ENCODE results near the gene POTEI. TPM values are rescaled to one million over a fixed set of nuclear protein-coding genes. Genes with fewer than 3 reads are reported as not detected.
"Not testable (repeated sequence)": the region's sequence is repeated elsewhere in the genome, so short reads cannot be mapped to it uniquely, and the experiment has no call there.

POTEI gene
- under 1 TPM in 1 of 2 donors, not detected in 1; under 0.01 TPM for total RNA-seq

- ATAC-seq; H3K4me3 ChIP-seq; H3K9me3 ChIP-seq; H3K27me3 ChIP-seq; DNase-seq; H3K36me3 ChIP-seq (replicated peaks in 1 of 2; ENCODE audit: insufficient read depth in 1 of 2, low read depth in 2 of 2); intact Hi-C loops (cut with DNase I); H3K4me1 ChIP-seq; H3K27ac ChIP-seq: not testable (repeated sequence)
- no CpG with 5 or more reads among the region's 13 CpGs for WGBS, 2 donors
Observed at GRCh38 chr2:130509228-130509627, at the start of gene POTEI. Gene POTEI (minus strand): TSS chr2:130509328. CDS start chr2:130509235, 93 bp downstream.

GRCh38 chr2:130556441-130556840, 47.3 kb upstream of the POTEI start:
- no CpG with 5 or more reads among the region's 8 CpGs for WGBS, 2 donors
- H3K27me3 ChIP-seq; intact Hi-C loops (cut with DNase I); H3K36me3 ChIP-seq (replicated peaks in 1 of 2; ENCODE audit: insufficient read depth in 1 of 2, low read depth in 2 of 2); DNase-seq; H3K9me3 ChIP-seq; H3K4me1 ChIP-seq; H3K4me3 ChIP-seq; ATAC-seq; H3K27ac ChIP-seq: not testable (repeated sequence)

- DNase-seq; intact Hi-C loops (cut with DNase I); H3K4me3 ChIP-seq; H3K36me3 ChIP-seq (replicated peaks in 1 of 2; ENCODE audit: insufficient read depth in 1 of 2, low read depth in 2 of 2); H3K4me1 ChIP-seq; H3K9me3 ChIP-seq; H3K27me3 ChIP-seq; ATAC-seq; H3K27ac ChIP-seq: not testable (repeated sequence)
- WGBS, 2 donors, result no CpG with 5 or more reads among the region's 4 CpGs
Observed at GRCh38 chr2:130554178-130554577, 45.0 kb upstream of the POTEI start.

- H3K27ac ChIP-seq; DNase-seq; H3K36me3 ChIP-seq (replicated peaks in 1 of 2; ENCODE audit: insufficient read depth in 1 of 2, low read depth in 2 of 2); intact Hi-C loops (cut with DNase I); H3K27me3 ChIP-seq; H3K4me3 ChIP-seq; H3K4me1 ChIP-seq; ATAC-seq; H3K9me3 ChIP-seq: not testable (repeated sequence)
- WGBS, 2 donors, result no CpG with 5 or more reads among the region's 27 CpGs
Observed at GRCh38 chr2:130549475-130549874, 40.3 kb upstream of the POTEI start.

GRCh38 chr2:130548418-130548817, 39.3 kb upstream of the POTEI start:
- no CpG with 5 or more reads among the region's 3 CpGs for WGBS, 2 donors
- H3K36me3 ChIP-seq (replicated peaks in 1 of 2; ENCODE audit: insufficient read depth in 1 of 2, low read depth in 2 of 2); intact Hi-C loops (cut with DNase I); ATAC-seq; H3K4me1 ChIP-seq; H3K27ac ChIP-seq; H3K4me3 ChIP-seq; H3K27me3 ChIP-seq; DNase-seq; H3K9me3 ChIP-seq: not testable (repeated sequence)

- H3K27me3 ChIP-seq; DNase-seq; H3K4me1 ChIP-seq; ATAC-seq; H3K4me3 ChIP-seq; intact Hi-C loops (cut with DNase I); H3K9me3 ChIP-seq; H3K27ac ChIP-seq; H3K36me3 ChIP-seq (replicated peaks in 1 of 2; ENCODE audit: insufficient read depth in 1 of 2, low read depth in 2 of 2): not testable (repeated sequence)
- no CpG with 5 or more reads among the region's 5 CpGs for WGBS, 2 donors
Observed at GRCh38 chr2:130544978-130545377, 35.9 kb upstream of the POTEI start.

- ATAC-seq; H3K27me3 ChIP-seq; DNase-seq; H3K9me3 ChIP-seq; H3K36me3 ChIP-seq (replicated peaks in 1 of 2; ENCODE audit: insufficient read depth in 1 of 2, low read depth in 2 of 2); intact Hi-C loops (cut with DNase I); H3K27ac ChIP-seq; H3K4me1 ChIP-seq; H3K4me3 ChIP-seq: not testable (repeated sequence)
- no CpG with 5 or more reads among the region's 12 CpGs for WGBS, 2 donors
Observed at GRCh38 chr2:130543785-130544528, 34.8 kb upstream of the POTEI start.

- H3K27me3 ChIP-seq; ATAC-seq; H3K9me3 ChIP-seq; H3K4me1 ChIP-seq; H3K4me3 ChIP-seq; DNase-seq; H3K36me3 ChIP-seq (replicated peaks in 1 of 2; ENCODE audit: insufficient read depth in 1 of 2, low read depth in 2 of 2); intact Hi-C loops (cut with DNase I); H3K27ac ChIP-seq: not testable (repeated sequence)
- WGBS, 2 donors, result no CpG with 5 or more reads among the region's 4 CpGs
Observed at GRCh38 chr2:130542789-130543188, 33.7 kb upstream of the POTEI start.

- H3K4me1 ChIP-seq; H3K36me3 ChIP-seq (replicated peaks in 1 of 2; ENCODE audit: insufficient read depth in 1 of 2, low read depth in 2 of 2); intact Hi-C loops (cut with DNase I); DNase-seq; H3K9me3 ChIP-seq; H3K27me3 ChIP-seq; H3K27ac ChIP-seq; H3K4me3 ChIP-seq; ATAC-seq: not testable (repeated sequence)
- WGBS, 2 donors, result no CpG with 5 or more reads among the region's 9 CpGs
Observed at GRCh38 chr2:130538271-130538670, 29.1 kb upstream of the POTEI start.

- H3K4me1 ChIP-seq; H3K27me3 ChIP-seq; DNase-seq; H3K27ac ChIP-seq; intact Hi-C loops (cut with DNase I); H3K36me3 ChIP-seq (replicated peaks in 1 of 2; ENCODE audit: insufficient read depth in 1 of 2, low read depth in 2 of 2); H3K9me3 ChIP-seq; ATAC-seq; H3K4me3 ChIP-seq: not testable (repeated sequence)
- WGBS, 2 donors, result no CpG with 5 or more reads among the region's 7 CpGs
Observed at GRCh38 chr2:130536654-130537053, 27.5 kb upstream of the POTEI start.

GRCh38 chr2:130531672-130532071, 22.5 kb upstream of the POTEI start:
- H3K36me3 ChIP-seq (replicated peaks in 1 of 2; ENCODE audit: insufficient read depth in 1 of 2, low read depth in 2 of 2); ATAC-seq; H3K4me1 ChIP-seq; H3K27me3 ChIP-seq; H3K27ac ChIP-seq; H3K4me3 ChIP-seq; H3K9me3 ChIP-seq; DNase-seq; intact Hi-C loops (cut with DNase I): not testable (repeated sequence)
- WGBS, 2 donors, result no CpG with 5 or more reads among the region's 9 CpGs

GRCh38 chr2:130531225-130531624, 22.1 kb upstream of the POTEI start:
- WGBS, 2 donors, result no CpG with 5 or more reads among the region's 5 CpGs
- intact Hi-C loops (cut with DNase I), result not testable (repeated sequence)

More at GRCh38 chr2:130531225-130531624, 22.1 kb upstream of the POTEI start:
- H3K4me3 ChIP-seq; ATAC-seq; DNase-seq; H3K36me3 ChIP-seq (replicated peaks in 1 of 2; ENCODE audit: insufficient read depth in 1 of 2, low read depth in 2 of 2); H3K4me1 ChIP-seq; H3K27me3 ChIP-seq; H3K27ac ChIP-seq; H3K9me3 ChIP-seq: not testable (repeated sequence)
